HepG2 (cell line): Measurements from ENCODE around the gene SYNPO2L. TPM values are rescaled to one million over a fixed set of nuclear protein-coding genes. Genes with fewer than 3 reads are reported as not detected.

Experiments used
- CBX1 ChIP-seq: IDR thresholded peaks from one replicate; pipeline ENCODE4 v1.6.1; 2016; ENCODE audit warnings: antibody characterized with exemption, low read depth
- DPF2 ChIP-seq: sonication (generic); formaldehyde crosslinking; IDR thresholded peaks from 2 replicates; pipeline ENCODE4 v1.4.0; 2020; ENCODE audit warnings: mild to moderate bottlenecking, low read depth, missing genetic modification reagents, borderline replicate concordance
- KLF6 ChIP-seq: IDR thresholded peaks from 2 replicates; pipeline ENCODE4 v1.8.0; 2016; ENCODE audit warnings: missing biosample characterization, missing genetic modification reagents
- PITX1 ChIP-seq: sonication (generic); formaldehyde crosslinking; IDR thresholded peaks from 2 replicates; pipeline ENCODE4 v1.5.1; 2020; ENCODE audit warnings: mild to moderate bottlenecking, missing genetic modification reagents
- RBAK ChIP-seq: sonication (generic); formaldehyde crosslinking; IDR thresholded peaks from 2 replicates; pipeline ENCODE4 v1.5.1; 2020; ENCODE audit warnings: mild to moderate bottlenecking, missing genetic modification reagents
- SAFB2 ChIP-seq: sonication (generic); formaldehyde crosslinking; IDR thresholded peaks from 2 replicates; pipeline ENCODE4 v1.5.1; 2020; ENCODE audit warnings: missing genetic modification reagents, low read depth, mild to moderate bottlenecking, borderline replicate concordance
- SIN3B ChIP-seq: fragments of 150-350 bp; IDR thresholded peaks from 2 replicates; pipeline ENCODE4 v1.6.1; 2014; ENCODE audit warnings: low read length
- ZNF10 ChIP-seq: sonication (generic); formaldehyde crosslinking; IDR thresholded peaks from 2 replicates; pipeline ENCODE4 v1.4.0; 2020; ENCODE audit warnings: mild to moderate bottlenecking, low read depth, missing genetic modification reagents, borderline replicate concordance
- ZNF446 ChIP-seq: sonication (generic); formaldehyde crosslinking; IDR thresholded peaks from 2 replicates; pipeline ENCODE4 v1.5.0; 2020; ENCODE audit warnings: mild to moderate bottlenecking, missing genetic modification reagents
- ZNF552 ChIP-seq: sonication (generic); formaldehyde crosslinking; IDR thresholded peaks from 2 replicates; pipeline ENCODE4 v1.9.0; 2022; ENCODE audit warnings: missing genetic modification reagents, mild to moderate bottlenecking, borderline replicate concordance
- ZNF674 ChIP-seq: sonication (generic); formaldehyde crosslinking; IDR thresholded peaks from 2 replicates; pipeline ENCODE4 v1.5.0; 2020; ENCODE audit warnings: low read depth, mild to moderate bottlenecking, missing genetic modification reagents
- polyA plus RNA-seq, 8 experiments: library from polyadenylated mRNA; depleted of rRNA in 3 of 8; stranded (reverse) in 7 of 8; unstranded in 1 of 8; fragments of >200 nt; fragmentation: Illumina TruSeq in 4 of 8; extraction: Trizol in 4 of 8; gene quantifications; 2 replicates each; pipeline versions ENCODE4 v1.2.1 to v1.2.3, GENCODE V29; 2011 to 2016; ENCODE audit warnings: low read depth in 4 of 8, missing spikeins in 1 of 8, mixed read lengths in 1 of 8; ENCODE audit not compliant: insufficient read depth in 1 of 8
- total RNA-seq, 5 experiments: library from RNA; depleted of rRNA; stranded (reverse); fragments of >200 nt; fragmentation: Illumina TruSeq; extraction: Trizol; gene quantifications; 2 replicates each; pipeline ENCODE4 v1.2.3, GENCODE V29; 2016; ENCODE audit warnings: low read depth in 1 of 5
- TF ChIP-seq, protein P1 (sequence below): sonication (generic); formaldehyde crosslinking; IDR thresholded peaks from 2 replicates; pipeline ENCODE4 v1.4.0; 2020; ENCODE audit warnings: missing genetic modification reagents
- TF ChIP-seq, protein P2 (sequence below): conservative IDR thresholded peaks from 2 replicates; pipeline ENCODE4 v1.6.1; 2018; ENCODE audit warnings: missing genetic modification reagents
- TF ChIP-seq, protein P3 (sequence below), 2 experiments: sonication (generic) in 1 of 2; formaldehyde crosslinking in 1 of 2; IDR thresholded peaks; 2 replicates each; pipeline versions ENCODE4 v1.4.0 to v1.6.1; 2018 to 2020; ENCODE audit warnings: missing genetic modification reagents in 2 of 2, borderline replicate concordance in 1 of 2, low read depth in 1 of 2, mild to moderate bottlenecking in 1 of 2, missing biosample characterization in 1 of 2
- TF ChIP-seq, protein P4 (sequence below): sonication (generic); formaldehyde crosslinking; IDR thresholded peaks from 2 replicates; pipeline ENCODE4 v1.4.0; 2020; ENCODE audit warnings: mild to moderate bottlenecking, missing genetic modification reagents, borderline replicate concordance
- TF ChIP-seq, protein P5 (sequence below): sonication (generic); formaldehyde crosslinking; IDR thresholded peaks from 2 replicates; pipeline ENCODE4 v1.4.0; 2020; ENCODE audit warnings: missing genetic modification reagents

SYNPO2L gene
- total and polyA plus RNA-seq, 2 of the 13 experiments (the other 11 are each of a cell fraction or from before 2014, with no cell fraction given), result not detected

DNA sequence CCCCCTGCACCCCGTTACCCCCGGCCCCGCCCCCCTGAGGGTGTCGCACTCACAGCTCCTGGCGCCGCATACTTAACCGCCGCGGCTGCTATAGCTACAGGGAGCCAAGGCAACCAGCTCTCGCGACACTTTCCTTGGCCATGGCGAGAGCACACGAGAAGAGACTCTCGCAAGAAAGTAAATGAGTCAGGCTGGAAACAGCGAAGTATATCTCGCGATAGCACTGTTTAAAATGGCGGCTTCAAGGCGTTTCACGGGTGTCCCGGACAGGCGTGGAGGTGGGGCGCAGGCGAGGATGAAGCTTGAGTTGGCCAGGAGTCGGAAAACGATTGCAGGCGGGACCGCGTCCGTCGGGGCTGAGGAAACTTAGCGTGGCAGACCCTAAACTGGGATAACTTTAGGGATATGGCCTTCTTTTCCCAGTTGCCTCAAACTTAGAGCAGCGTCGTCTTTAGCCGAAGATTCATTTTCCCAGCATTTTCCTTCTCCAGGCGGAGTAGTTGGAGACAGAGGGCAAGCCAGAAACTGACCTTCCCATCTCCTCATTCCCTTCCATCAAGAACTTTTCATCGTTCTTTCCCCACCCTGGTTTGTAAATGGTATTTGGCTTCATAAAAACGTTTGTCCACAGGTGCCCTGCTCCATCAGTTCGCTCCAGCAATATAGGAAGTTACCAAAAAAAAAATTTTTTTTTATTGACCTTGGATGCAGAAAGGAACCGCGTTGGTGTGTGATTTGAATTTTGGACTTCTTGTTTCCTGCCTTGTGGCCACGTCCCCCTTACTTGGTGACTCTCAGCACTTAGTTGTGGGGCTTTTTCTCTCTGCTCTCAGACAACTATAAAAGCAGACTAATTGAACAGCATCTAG, 29.7 kb downstream of the SYNPO2L start (continued):
- TF ChIP-seq, protein P1, sequence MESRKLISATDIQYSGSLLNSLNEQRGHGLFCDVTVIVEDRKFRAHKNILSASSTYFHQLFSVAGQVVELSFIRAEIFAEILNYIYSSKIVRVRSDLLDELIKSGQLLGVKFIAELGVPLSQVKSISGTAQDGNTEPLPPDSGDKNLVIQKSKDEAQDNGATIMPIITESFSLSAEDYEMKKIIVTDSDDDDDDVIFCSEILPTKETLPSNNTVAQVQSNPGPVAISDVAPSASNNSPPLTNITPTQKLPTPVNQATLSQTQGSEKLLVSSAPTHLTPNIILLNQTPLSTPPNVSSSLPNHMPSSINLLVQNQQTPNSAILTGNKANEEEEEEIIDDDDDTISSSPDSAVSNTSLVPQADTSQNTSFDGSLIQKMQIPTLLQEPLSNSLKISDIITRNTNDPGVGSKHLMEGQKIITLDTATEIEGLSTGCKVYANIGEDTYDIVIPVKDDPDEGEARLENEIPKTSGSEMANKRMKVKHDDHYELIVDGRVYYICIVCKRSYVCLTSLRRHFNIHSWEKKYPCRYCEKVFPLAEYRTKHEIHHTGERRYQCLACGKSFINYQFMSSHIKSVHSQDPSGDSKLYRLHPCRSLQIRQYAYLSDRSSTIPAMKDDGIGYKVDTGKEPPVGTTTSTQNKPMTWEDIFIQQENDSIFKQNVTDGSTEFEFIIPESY, result no peak
- no peak for TF ChIP-seq ZNF552
- TF ChIP-seq, protein P2, sequence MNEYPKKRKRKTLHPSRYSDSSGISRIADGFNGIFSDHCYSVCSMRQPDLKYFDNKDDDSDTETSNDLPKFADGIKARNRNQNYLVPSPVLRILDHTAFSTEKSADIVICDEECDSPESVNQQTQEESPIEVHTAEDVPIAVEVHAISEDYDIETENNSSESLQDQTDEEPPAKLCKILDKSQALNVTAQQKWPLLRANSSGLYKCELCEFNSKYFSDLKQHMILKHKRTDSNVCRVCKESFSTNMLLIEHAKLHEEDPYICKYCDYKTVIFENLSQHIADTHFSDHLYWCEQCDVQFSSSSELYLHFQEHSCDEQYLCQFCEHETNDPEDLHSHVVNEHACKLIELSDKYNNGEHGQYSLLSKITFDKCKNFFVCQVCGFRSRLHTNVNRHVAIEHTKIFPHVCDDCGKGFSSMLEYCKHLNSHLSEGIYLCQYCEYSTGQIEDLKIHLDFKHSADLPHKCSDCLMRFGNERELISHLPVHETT, result no peak
- TF ChIP-seq ZNF674 (CRISPR knock-in tag), result no peak
- peak; percentile 38; the same call in 1 of the 2 replicates for TF ChIP-seq KLF6 (CRISPR knock-in tag)
- TF ChIP-seq CBX1, result no peak
- no peak for TF ChIP-seq SAFB2
- TF ChIP-seq, protein P3, sequence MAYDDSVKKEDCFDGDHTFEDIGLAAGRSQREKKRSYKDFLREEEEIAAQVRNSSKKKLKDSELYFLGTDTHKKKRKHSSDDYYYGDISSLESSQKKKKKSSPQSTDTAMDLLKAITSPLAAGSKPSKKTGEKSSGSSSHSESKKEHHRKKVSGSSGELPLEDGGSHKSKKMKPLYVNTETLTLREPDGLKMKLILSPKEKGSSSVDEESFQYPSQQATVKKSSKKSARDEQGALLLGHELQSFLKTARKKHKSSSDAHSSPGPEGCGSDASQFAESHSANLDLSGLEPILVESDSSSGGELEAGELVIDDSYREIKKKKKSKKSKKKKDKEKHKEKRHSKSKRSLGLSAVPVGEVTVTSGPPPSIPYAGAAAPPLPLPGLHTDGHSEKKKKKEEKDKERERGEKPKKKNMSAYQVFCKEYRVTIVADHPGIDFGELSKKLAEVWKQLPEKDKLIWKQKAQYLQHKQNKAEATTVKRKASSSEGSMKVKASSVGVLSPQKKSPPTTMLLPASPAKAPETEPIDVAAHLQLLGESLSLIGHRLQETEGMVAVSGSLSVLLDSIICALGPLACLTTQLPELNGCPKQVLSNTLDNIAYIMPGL (CRISPR knock-in tag; IDR thresholded peaks at IDR 0.05; ENCODE audit: borderline replicate concordance in 1 of 2, low read depth in 1 of 2), result peak in 1 of 2 experiments; percentile 40; a peak in 2 of 4 replicates
- peak; percentile 34; the same call in 1 of the 2 replicates for TF ChIP-seq PITX1
- TF ChIP-seq ZNF446 (CRISPR knock-in tag), result no peak
- TF ChIP-seq DPF2 (CRISPR knock-in tag), result no peak
- TF ChIP-seq, protein P4, sequence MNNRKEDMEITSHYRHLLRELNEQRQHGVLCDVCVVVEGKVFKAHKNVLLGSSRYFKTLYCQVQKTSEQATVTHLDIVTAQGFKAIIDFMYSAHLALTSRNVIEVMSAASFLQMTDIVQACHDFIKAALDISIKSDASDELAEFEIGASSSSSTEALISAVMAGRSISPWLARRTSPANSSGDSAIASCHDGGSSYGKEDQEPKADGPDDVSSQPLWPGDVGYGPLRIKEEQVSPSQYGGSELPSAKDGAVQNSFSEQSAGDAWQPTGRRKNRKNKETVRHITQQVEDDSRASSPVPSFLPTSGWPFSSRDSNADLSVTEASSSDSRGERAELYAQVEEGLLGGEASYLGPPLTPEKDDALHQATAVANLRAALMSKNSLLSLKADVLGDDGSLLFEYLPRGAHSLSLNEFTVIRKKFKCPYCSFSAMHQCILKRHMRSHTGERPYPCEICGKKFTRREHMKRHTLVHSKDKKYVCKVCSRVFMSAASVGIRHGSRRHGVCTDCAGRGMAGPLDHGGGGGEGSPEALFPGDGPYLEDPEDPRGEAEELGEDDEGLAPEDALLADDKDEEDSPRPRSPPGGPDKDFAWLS (CRISPR knock-in tag), result no peak
- no peak for TF ChIP-seq RBAK (CRISPR knock-in tag)
- TF ChIP-seq SIN3B, result peak; percentile 81
- TF ChIP-seq, protein P5, sequence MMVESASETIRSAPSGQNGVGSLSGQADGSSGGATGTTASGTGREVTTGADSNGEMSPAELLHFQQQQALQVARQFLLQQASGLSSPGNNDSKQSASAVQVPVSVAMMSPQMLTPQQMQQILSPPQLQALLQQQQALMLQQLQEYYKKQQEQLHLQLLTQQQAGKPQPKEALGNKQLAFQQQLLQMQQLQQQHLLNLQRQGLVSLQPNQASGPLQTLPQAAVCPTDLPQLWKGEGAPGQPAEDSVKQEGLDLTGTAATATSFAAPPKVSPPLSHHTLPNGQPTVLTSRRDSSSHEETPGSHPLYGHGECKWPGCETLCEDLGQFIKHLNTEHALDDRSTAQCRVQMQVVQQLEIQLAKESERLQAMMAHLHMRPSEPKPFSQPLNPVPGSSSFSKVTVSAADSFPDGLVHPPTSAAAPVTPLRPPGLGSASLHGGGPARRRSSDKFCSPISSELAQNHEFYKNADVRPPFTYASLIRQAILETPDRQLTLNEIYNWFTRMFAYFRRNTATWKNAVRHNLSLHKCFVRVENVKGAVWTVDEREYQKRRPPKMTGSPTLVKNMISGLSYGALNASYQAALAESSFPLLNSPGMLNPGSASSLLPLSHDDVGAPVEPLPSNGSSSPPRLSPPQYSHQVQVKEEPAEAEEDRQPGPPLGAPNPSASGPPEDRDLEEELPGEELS (CRISPR knock-in tag), result peak; percentile 10; the same call in 1 of the 2 replicates
- no peak for TF ChIP-seq ZNF10 (CRISPR knock-in tag)
